Hepatocyte (in vitro differentiated cells): ENCODE measurements around the gene DLX1.

Source experiments
- CTCF ChIP-seq: fragments of 200-600 bp; sonication (generic); IDR thresholded peaks from 2 replicates; pipeline ENCODE4 v1.5.1; 2016; ENCODE audit warnings: antibody characterized with exemption, mild to moderate bottlenecking; ENCODE audit not compliant: poor library complexity
- EZH2 ChIP-seq: fragments of 200-600 bp; sonication (generic); IDR thresholded peaks from 2 replicates; pipeline ENCODE4 v1.6.1; 2016; ENCODE audit warnings: antibody characterized with exemption, mild to moderate bottlenecking, borderline replicate concordance

- TF ChIP-seq CTCF (no peak), EZH2 (no peak)
Measured at GRCh38 chr2:172108587-172108930, 23.3 kb downstream of the DLX1 start.
